ENCODE measurements around the gene MCF2L2. TPM values are rescaled to one million over a fixed set of nuclear protein-coding genes. Genes with fewer than 3 reads are reported as not detected.

Gene MCF2L2
- total and polyA plus RNA-seq, 2 donors from 2014 or later, result 0.32 to 1.7 TPM

- DNase-seq (no peak), FAIRE-seq (no peak)
- H3K4me3 ChIP-seq (ENCODE audit: low read length in 3 of 3), result no peak overlapping the region
- H3K36me3 ChIP-seq (ENCODE audit: control insufficient read depth in 2 of 3, insufficient read depth in 3 of 3, low read length in 3 of 3), result no peaks in the 10 kb centered on the region
- no peak overlapping the region for H3K9ac ChIP-seq (ENCODE audit: low read length in 3 of 3)
- intact Hi-C loops (cut with DNase I), result no loop called here
- no peaks in the 10 kb centered on the region for H3K9me3 ChIP-seq (ENCODE audit: control insufficient read depth in 2 of 3, insufficient read depth in 1 of 3, low read length in 3 of 3)
- no peaks in the 10 kb centered on the region for H3K4me1 ChIP-seq (ENCODE audit: control insufficient read depth in 2 of 3, insufficient read depth in 2 of 3, low read depth in 1 of 3, low read length in 3 of 3)
- no peak for TF ChIP-seq CTCF (IDR thresholded peaks at IDR 0.05; ENCODE audit: borderline replicate concordance, extremely low read depth, insufficient read depth)
- H3K27me3 ChIP-seq (ENCODE audit: control insufficient read depth, insufficient read depth, low read length), result no peaks in the 10 kb centered on the region
- H3K27ac ChIP-seq (ENCODE audit: low read depth in 2 of 2, low read length in 2 of 2), result no peak overlapping the region
Observed at GRCh38 chr3:183381179-183381578, 47.2 kb downstream of the MCF2L2 start.

- no peak for TF ChIP-seq CTCF (IDR thresholded peaks at IDR 0.05; ENCODE audit: borderline replicate concordance, extremely low read depth, insufficient read depth)
- Histone ChIP-seq H3K27ac (ENCODE audit: low read depth in 2 of 2, low read length in 2 of 2) (no peak overlapping the region), H3K9ac (ENCODE audit: low read length in 3 of 3) (no peak overlapping the region), H3K9me3 (ENCODE audit: control insufficient read depth in 2 of 3, insufficient read depth in 1 of 3, low read length in 3 of 3) (no peaks in the 10 kb centered on the region), H3K4me3 (ENCODE audit: low read length in 3 of 3) (no peak overlapping the region), H3K4me1 (ENCODE audit: control insufficient read depth in 2 of 3, insufficient read depth in 2 of 3, low read depth in 1 of 3, low read length in 3 of 3) (no peaks in the 10 kb centered on the region), H3K27me3 (ENCODE audit: control insufficient read depth, insufficient read depth, low read length) (no peaks in the 10 kb centered on the region), H3K36me3 (ENCODE audit: control insufficient read depth in 2 of 3, insufficient read depth in 3 of 3, low read length in 3 of 3) (no peaks in the 10 kb centered on the region)
- FAIRE-seq, result no peak
- intact Hi-C loops (cut with DNase I), result loop anchor here (5.0 kb wide), 1 partner anchor 257 kb away; no protein-coding TSS in a partner anchor
- no peak for DNase-seq
Observed at GRCh38 chr3:183378951-183379350, 49.5 kb downstream of the MCF2L2 start.

- Histone ChIP-seq H3K27ac (ENCODE audit: low read depth in 2 of 2, low read length in 2 of 2) (no peak overlapping the region), H3K9me3 (ENCODE audit: control insufficient read depth in 2 of 3, insufficient read depth in 1 of 3, low read length in 3 of 3) (no peaks in the 10 kb centered on the region), H3K4me3 (ENCODE audit: low read length in 3 of 3) (no peak overlapping the region), H3K4me1 (ENCODE audit: control insufficient read depth in 2 of 3, insufficient read depth in 2 of 3, low read depth in 1 of 3, low read length in 3 of 3) (no peaks in the 10 kb centered on the region), H3K36me3 (ENCODE audit: control insufficient read depth in 2 of 3, insufficient read depth in 3 of 3, low read length in 3 of 3) (no peaks in the 10 kb centered on the region), H3K27me3 (ENCODE audit: control insufficient read depth, insufficient read depth, low read length) (no peaks in the 10 kb centered on the region), H3K9ac (ENCODE audit: low read length in 3 of 3) (no peak overlapping the region)
- TF ChIP-seq CTCF (IDR thresholded peaks at IDR 0.05; ENCODE audit: borderline replicate concordance, extremely low read depth, insufficient read depth), result no peak
- no peak for FAIRE-seq
- intact Hi-C loops (cut with DNase I), result loop anchor here (5.0 kb wide), 1 partner anchor 256 kb away; no protein-coding TSS in a partner anchor
- DNase-seq, result no peak
Observed at GRCh38 chr3:183378545-183378944, 49.9 kb downstream of the MCF2L2 start.

- Histone ChIP-seq H3K36me3 (ENCODE audit: control insufficient read depth in 2 of 3, insufficient read depth in 3 of 3, low read length in 3 of 3) (no peaks in the 10 kb centered on the region), H3K4me3 (ENCODE audit: low read length in 3 of 3) (no peak overlapping the region), H3K27ac (ENCODE audit: low read depth in 2 of 2, low read length in 2 of 2) (no peak overlapping the region), H3K4me1 (ENCODE audit: control insufficient read depth in 2 of 3, insufficient read depth in 2 of 3, low read depth in 1 of 3, low read length in 3 of 3) (no peaks in the 10 kb centered on the region), H3K9me3 (ENCODE audit: control insufficient read depth in 2 of 3, insufficient read depth in 1 of 3, low read length in 3 of 3) (no peaks in the 10 kb centered on the region), H3K9ac (ENCODE audit: low read length in 3 of 3) (no peak overlapping the region), H3K27me3 (ENCODE audit: control insufficient read depth, insufficient read depth, low read length) (no peaks in the 10 kb centered on the region)
- FAIRE-seq (no peak), DNase-seq (no peak)
- intact Hi-C loops (cut with DNase I), result loop anchor here (5.0 kb wide), 1 partner anchor 256 kb away; no protein-coding TSS in a partner anchor
- no peak for TF ChIP-seq CTCF (IDR thresholded peaks at IDR 0.05; ENCODE audit: borderline replicate concordance, extremely low read depth, insufficient read depth)
Observed at GRCh38 chr3:183378008-183378407, 50.4 kb downstream of the MCF2L2 start.

All from kidney (tissue), 14 donors.